Left kidney (tissue), 2 donors: ENCODE results near the gene KLHL35. TPM values are rescaled to one million over a fixed set of nuclear protein-coding genes. Genes with fewer than 3 reads are reported as not detected.
A peak's percentile ranks its signal among the peaks of the same experiment; 100 is the strongest.
"Not testable (repeated sequence)": the region's sequence is repeated elsewhere in the genome, so short reads cannot be mapped to it uniquely, and the experiment has no call there.

Experiments
- DNase-seq: peaks from one replicate; pipeline ENCODE4 v3.0.0-alpha.2; 2013
- polyA plus RNA-seq: library from polyadenylated mRNA; unstranded; fragments of 120-200 nt; gene quantifications from one replicate; pipeline ENCODE4 v1.2.1, GENCODE V29; 2013; ENCODE audit not compliant: insufficient read length

Gene KLHL35
- polyA plus RNA-seq, 1 donor, result 0.67 TPM

DNA sequence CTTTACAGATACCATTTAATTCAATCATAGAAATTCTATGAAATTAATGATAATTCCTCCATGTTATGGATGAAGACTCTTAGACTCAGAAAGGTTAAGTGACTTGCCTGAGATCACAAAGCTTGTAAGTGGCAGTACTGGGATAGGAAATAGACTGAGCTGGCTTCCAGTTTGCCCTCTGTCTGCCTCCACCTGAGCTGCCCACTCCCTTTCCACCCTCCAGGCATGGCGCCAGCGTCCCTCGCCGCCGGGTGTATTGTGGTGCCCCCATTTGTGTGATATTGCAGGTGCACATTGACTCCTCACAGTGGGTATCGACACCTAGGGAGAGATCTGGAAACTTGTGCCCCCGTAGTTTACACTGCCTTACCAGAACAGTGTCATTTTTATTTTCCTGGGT, 43.1 kb downstream of the KLHL35 start:
- DNase-seq, result no peak

DNA sequence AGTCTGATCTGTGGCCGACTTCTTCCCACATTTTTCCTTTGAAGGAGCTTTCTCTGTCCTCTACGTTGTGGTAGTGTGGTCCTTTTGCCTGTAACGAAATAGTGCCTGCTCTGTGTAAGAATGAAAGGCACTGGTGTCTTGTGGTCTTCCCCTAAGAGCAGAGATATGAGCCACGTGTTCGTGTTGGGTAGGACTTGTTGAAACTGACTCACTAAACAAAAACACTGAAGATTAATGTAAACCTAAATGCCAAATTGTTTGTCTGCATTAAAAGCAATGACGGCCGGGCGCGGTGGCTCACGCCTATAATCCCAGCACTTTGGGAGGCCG, 43.8 kb downstream of the KLHL35 start:
- DNase-seq, result no peak

DNA sequence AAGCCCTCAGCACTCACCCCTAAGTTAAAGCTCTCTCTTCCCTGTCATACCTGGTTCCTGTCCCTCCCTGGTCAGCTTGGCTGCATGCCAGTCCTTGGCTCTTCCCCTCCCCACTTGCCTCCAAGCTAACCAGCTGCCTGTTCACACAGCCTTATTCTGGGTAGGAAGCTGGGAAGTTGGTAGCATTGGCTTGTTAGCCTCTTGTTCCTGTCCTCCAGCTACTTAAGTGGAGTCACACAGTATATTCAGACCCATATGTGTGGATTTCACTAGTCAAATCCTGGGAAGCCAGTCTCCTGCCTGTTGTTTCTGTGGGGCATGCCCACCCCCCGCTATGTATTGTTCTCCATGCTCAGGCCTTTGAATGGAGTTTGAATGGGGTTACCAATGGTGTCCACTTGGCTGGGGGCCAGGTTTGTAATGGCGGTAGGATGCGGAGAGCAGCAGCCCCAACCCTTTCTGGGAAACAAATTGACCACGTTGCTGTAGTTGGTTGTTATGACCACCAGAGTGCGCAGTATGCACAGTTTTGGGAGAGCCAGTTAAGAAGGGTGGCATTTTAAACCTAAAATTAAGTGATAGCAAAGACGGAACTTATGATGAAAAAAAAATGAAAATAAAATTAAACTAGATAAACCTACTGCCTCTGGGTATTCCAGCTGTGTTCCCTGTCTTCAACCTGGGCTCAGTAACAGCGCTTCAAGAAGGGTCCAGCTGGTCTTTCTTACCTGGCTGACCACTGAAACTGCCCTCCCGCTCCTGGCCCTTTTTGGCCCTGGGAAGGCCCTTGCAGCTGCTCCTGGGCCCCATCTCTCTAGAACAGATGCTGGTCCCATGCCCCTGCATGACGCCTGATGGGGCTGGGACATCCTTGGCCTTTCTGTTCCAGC, 44.4 kb downstream of the KLHL35 start:
- peak; percentile 73 for DNase-seq

DNA sequence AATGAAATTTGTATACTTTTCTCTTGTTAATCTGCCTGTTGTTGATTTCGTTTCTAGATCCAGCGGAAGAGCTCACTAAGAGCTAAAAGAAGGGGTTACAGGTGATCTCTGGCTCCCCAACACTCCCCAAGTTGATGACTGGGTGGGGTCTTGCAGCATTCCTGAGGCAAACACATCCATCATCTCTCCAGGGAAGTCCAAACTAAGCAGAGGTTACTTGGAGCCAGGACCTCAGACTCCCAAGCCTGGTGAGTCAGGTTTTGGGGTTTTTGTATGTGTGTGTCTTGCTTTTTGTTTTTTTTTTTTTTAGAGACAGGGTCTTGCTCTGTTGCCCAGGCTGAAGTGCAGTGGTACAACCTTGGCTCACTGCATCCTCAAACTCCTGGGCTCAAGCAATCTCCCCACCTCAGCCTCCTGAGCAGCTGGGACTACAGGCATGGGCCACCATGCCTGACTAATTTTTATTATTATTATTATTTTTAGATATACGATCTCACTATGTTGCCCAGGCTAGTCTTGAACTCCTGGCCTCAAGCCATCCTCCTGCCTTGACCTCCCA, 45.2 kb downstream of the KLHL35 start:
- DNase-seq, result no peak

DNA sequence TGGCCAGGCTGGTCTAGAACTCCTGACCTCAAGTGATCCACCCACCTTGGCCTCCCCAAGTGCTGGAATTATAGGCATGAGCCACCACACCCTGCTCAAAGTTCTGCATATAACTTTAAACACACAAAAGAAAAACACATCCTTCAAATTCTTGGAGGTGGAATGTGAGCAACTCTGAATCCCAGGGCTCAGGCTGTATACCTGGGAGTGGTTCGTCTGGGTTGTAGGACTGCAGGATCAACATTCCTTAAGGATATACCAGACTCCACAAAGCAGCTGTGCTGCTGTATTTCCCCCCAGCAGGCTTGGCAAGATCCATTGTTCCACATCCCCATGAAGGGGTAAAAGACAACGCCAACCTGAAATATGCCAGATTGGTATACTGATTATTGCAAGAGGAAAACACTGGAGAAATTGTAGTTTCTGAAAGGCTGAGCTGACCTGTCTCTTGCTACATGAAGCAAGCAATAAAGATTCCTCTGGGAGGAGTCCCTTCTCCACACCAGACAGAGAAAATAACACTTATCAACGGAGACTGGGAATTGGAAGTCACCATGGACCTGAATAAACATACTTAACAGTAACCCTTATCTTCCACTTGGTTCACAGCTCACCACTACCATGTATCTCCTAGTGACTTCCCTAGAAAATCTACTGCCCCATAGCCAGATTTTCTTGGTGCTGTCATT, 45.9 kb downstream of the KLHL35 start:
- DNase-seq, result no peak

DNA sequence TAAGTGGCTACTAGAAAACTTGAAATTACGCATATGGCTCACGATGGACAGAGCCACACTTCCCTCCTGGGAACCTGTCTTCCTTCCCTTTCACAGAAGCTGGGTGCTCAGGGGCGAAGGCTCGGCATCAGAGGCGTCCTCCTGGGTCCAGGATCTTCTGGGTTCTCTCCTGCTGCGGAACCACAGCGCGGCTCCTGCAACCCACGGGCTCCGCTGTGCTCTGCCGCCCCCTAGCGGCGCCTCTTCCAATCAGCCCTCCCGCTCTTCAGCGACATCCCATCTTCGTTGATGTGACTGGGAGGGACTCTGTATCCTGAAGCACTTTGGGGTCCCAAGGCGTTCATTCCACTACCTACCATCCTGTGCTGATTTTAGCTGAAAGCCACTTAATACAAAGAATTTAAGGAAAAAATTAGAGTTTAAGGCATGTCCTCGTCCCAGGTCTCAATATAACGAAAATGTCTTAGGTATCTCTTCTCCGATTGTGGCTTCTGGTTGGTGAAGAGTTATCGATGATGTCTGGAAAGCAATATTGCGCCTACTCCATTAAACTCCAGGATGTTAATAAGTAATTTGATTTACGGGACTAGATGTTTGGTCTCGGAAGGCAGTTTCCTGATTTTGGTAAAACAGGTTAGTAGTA, 48.4 kb downstream of the KLHL35 start:
- DNase-seq, result peak; percentile 61

DNA sequence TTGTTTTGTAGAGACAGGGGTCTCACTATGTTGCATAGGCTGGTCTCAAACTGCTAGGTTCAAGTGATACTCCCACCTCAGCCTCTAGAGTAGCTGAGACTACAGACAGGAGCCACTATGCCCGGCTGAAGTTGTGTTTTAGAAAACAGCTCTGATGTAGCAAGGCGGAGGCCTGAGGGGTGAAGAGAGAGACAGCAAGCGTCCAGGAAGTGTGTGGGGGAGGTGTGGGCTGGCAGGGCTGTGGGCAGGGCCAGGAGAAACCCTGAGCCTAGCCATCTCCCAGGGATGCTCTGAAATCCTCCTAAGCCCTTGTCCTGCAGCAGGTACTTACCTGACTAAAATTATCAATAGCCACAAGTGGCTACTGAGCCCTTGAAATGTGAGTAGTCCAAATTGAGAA, 49.8 kb downstream of the KLHL35 start:
- DNase-seq, result no peak

DNA sequence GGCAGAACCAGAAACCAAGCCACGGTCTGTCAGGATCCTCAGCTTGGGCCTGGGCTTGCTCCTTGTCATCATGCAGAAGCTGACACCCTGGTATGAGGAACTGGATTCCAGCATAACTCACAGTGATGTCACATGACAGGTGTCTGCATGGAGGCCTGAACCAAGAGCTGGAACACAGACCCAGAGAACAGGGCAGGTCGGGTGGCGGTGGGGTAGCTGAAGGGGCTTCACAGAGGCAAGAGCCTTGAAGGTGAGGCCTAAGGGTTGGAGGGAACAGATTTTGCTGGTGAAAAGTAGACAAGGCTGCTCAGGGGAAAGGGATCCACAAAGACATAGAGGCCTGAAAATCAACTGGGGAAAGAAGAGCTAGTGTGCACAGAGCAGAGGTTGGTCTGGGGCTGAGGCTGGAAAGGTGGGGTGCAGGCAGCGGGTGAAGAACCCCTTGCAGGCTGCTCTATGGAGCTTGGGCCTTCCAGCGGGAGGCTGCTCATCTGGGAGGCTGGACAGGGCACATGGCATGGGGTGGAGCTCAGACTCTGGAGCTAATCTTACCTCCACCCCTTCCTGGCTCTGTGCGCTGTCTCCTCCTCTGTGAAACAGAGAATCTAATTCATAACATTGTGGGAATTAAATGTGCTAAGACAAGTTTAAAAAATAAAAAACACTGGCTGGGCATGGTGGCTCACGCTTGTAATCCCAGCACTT, 52.1 kb downstream of the KLHL35 start:
- no peak for DNase-seq

DNA sequence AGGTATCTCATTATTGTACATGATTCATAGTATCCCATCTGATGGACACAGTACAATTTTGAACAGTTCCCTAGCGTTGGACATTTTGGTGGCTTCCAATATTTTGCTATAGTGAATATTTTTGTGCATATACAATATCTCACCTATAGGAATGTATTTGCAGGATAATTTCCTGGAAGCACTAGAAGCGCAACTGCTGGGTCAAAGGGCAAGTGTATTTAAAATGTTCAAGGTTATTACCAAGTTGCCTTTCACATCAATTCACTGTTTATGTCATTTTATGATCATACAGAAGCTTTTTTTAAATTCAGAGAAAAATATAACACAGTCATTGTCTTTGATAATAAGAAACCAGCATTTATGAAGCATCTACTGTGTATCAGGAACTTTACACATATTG, 52.8 kb downstream of the KLHL35 start:
- no peak for DNase-seq

DNA sequence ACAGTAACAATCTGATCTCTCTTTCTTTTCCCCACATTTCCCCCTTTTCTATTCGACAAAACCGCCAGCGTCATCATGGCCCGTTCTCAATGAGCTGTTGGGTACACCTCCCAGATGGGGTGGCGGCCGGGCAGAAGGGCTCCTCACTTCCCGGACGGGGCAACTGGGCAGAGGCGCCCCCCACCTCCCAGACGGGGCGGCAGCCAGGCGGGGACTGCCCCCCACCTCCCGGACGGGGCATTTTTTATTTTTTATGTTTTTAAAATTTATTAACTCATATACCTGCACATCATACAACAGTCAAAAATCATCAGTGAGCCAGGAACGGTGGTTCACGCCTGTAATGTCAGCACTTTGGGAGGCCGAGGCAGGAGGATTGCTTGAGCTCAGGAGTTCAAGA, 54.2 kb downstream of the KLHL35 start:
- DNase-seq, result not testable (repeated sequence)

DNA sequence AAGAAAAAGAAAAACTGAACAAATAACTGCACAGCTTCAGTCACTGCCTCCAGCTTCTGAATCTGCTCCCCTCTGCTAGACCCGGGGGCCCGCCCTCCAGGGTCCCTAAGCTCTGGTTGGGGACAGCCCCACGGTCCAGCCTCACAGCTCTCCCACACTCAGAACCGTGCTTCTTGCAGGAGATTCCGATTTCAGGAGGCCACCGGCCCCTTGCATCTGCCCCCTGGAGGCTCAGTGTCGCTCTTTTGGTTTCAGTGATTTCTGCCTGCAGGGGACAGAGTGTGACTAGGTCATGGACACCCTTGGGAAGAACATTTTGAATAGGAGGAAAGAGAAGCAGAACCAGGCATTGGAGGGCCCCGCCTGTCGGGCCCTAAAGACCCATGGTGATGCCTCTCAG, 56.8 kb downstream of the KLHL35 start:
- DNase-seq, result no peak

DNA sequence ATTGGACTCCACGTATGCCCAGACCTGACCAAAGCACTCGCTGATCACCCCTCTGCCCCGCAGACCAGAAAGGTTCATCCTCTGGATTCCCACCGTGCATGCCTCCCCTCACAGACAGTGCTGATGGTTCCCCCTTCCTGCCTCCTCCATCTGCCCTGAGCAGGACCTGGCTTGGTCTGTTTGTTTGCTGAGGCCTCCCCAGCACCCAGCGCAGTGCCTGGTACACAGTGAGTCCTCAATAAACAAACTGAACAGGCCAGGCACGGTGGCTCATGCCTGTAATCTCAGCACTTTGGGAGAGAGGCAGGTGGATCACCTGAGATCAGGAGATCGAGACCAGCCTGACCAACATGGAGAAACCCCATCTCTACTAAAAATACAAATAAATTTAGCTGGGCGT, 57.4 kb downstream of the KLHL35 start:
- no peak for DNase-seq

DNA sequence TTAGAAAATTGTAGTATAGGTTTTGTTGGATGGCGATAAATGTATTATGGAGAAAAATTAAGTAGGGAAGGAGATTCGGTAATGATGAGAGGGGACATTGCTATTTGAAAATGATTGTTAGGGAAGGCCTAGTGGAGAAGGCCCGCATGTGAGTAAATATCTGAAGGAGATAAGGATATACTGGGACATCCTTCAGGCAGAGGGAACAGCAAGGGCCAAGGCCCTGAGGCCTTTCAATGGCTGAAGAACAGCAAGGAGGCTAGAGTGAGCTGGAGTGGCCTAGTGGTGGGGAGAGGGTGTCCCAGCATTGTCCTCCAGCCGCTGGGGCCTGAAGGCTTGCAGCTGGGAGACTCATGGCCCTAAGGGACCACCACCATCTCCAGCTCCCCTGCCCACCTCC, 58.4 kb downstream of the KLHL35 start:
- DNase-seq, result no peak

DNA sequence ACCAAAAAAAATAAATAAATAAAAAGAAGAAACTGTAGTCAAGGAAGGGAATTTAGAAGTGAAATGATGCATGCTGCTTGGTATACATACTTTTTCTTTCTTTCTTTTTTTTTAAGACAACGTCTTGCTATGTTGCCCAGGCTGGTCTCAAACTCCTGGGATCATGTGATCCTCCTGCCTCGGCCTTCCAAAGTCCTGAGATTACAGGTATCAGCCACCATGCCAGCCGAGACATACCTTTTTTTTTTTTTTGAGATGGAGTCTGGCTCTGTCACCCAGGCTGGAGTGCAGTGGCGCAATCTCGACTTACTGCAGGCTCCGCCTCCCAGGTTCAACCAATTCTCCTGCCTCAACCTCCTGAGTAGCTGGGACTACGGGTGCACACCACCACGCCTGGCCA, 59.8 kb downstream of the KLHL35 start:
- no peak for DNase-seq

Other genes starting within 250 kb of the KLHL35 start
- 0.17 TPM for gene TPBGL, start 192.4 kb downstream of the KLHL35 start, polyA plus RNA-seq
- 22.5 TPM for gene ARRB1, start 81.5 kb downstream of the KLHL35 start, polyA plus RNA-seq
- 2,366 TPM for gene RPS3, start 33.7 kb downstream of the KLHL35 start, polyA plus RNA-seq
- 11.7 TPM for gene GDPD5, start 92.7 kb upstream of the KLHL35 start, polyA plus RNA-seq
- gene SERPINH1, start 129.1 kb upstream of the KLHL35 start, polyA plus RNA-seq, result 261 TPM
- 8.6 TPM for gene MAP6, start 235.8 kb upstream of the KLHL35 start, polyA plus RNA-seq